K562 (cell line): Measurements from ENCODE around the gene USP6. TPM values are rescaled to one million over a fixed set of nuclear protein-coding genes. Genes with fewer than 3 reads are reported as not detected.

ENCODE experiments used
- ATAC-seq: fragments of 200-7000 bp; cut with Tn5 transposase; 3 replicates; pipeline ENCODE4 v1.9.1; 2020; ENCODE audit warnings: moderate library complexity
- BruUV-seq: library from RNA; stranded (reverse); fragments of 400-500 nt; replicated peaks from 2 replicates; lab custom pipeline; 2021; lab: Mats Ljungman, UMichigan
- CTCF ChIA-PET: fragments of 300-600 bp; formaldehyde crosslinking; extraction: SDS; loops from one replicate; lab custom pipeline; 2021; ENCODE audit warnings: low intra/inter-chr PET ratio; lab: Yijun Ruan, JAX
- POLR2A ChIA-PET: fragments of 300-600, 350-650 bp; sonication (Branson Sonifier 250); formaldehyde crosslinking; extraction: SDS; loops from one replicate; lab custom pipeline; 2021; ENCODE audit warnings: antibody characterized with exemption, inconsistent platforms; lab: Yijun Ruan, JAX
- DNase-seq, 4 experiments: peaks; one replicate each; pipeline versions ENCODE4 v3.0.0 to v3.0.0-alpha.2; 2011 to 2018; ENCODE audit warnings: low spot score in 3 of 4, mixed read lengths in 3 of 4; ENCODE audit errors: extremely low read depth in 1 of 4
- FAIRE-seq: peaks from 2 replicates; lab custom pipeline; 2011; peaks lifted over from hg19 to GRCh38; lab: Jason Lieb, UNC
- H2AFZ ChIP-seq: 2 replicates; pipeline ENCODE4 v1.6.0; 2011; ENCODE audit warnings: low read depth, low read length, control low read depth, inconsistent platforms
- H3K27ac ChIP-seq: fragments of 200-600 bp; 3 replicates; pipeline ENCODE4 v1.8.0; 2011; ENCODE audit warnings: low read depth, mild to moderate bottlenecking, control low read depth, inconsistent platforms, low read length, moderate library complexity, mixed read lengths; ENCODE audit errors: extremely low read depth
- H3K27me3 ChIP-seq, 2 experiments: fragments of 300-600 bp in 1 of 2; 2 replicates in 1 of 2; 3 replicates in 1 of 2; pipeline versions ENCODE4 v1.6.0 to v1.8.0; 2011; ENCODE audit warnings: inconsistent platforms in 2 of 2, low read length in 2 of 2, mild to moderate bottlenecking in 1 of 2, mixed read lengths in 1 of 2, moderate library complexity in 1 of 2; ENCODE audit not compliant: control insufficient read depth in 2 of 2, insufficient read depth in 2 of 2
- H3K36me3 ChIP-seq: fragments of 300-600 bp; 3 replicates; pipeline ENCODE4 v1.8.0; 2011; ENCODE audit warnings: mild to moderate bottlenecking, low read length, inconsistent platforms; ENCODE audit not compliant: control insufficient read depth, insufficient read depth
- H3K4me1 ChIP-seq, 2 experiments: fragments of 200-600 bp in 1 of 2; replicated peaks in 1 of 2; 2 replicates in 1 of 2; 3 replicates in 1 of 2; pipeline versions ENCODE4 v1.5.1 to v1.8.0; 2011; ENCODE audit warnings: inconsistent platforms in 2 of 2, low read length in 2 of 2, mild to moderate bottlenecking in 1 of 2, mixed read lengths in 1 of 2, moderate library complexity in 1 of 2; ENCODE audit not compliant: control insufficient read depth in 2 of 2, insufficient read depth in 2 of 2
- H3K4me2 ChIP-seq: 2 replicates; pipeline ENCODE4 v1.6.1; 2011; ENCODE audit warnings: low read length, control low read depth, inconsistent platforms, mixed read lengths; ENCODE audit not compliant: insufficient read depth
- H3K4me3 ChIP-seq: fragments of 200-600 bp; sonication (generic), shearing (Covaris generic); 2 replicates; pipeline ENCODE4 v1.5.1; 2016; ENCODE audit warnings: control low read depth, inconsistent platforms
- H3K79me2 ChIP-seq: fragments of 200-600 bp; 3 replicates; pipeline ENCODE4 v1.8.0; 2011; ENCODE audit warnings: low read length, inconsistent platforms; ENCODE audit not compliant: control insufficient read depth, insufficient read depth
- H3K9ac ChIP-seq, 2 experiments: 2 replicates each; pipeline versions ENCODE4 v1.6.0 to v1.6.1; 2011; ENCODE audit warnings: low read depth in 2 of 2, low read length in 2 of 2, control low read depth in 1 of 2, inconsistent platforms in 1 of 2, mild to moderate bottlenecking in 1 of 2, mixed read lengths in 1 of 2; ENCODE audit not compliant: insufficient read depth in 1 of 2
- H3K9me1 ChIP-seq: one replicate; pipeline ENCODE4 v1.6.0; 2011; ENCODE audit warnings: inconsistent platforms, mild to moderate bottlenecking, low read length, moderate library complexity; ENCODE audit not compliant: control insufficient read depth, insufficient read depth
- H3K9me3 ChIP-seq: replicated peaks from 2 replicates; pipeline ENCODE4 v1.5.1; 2011; ENCODE audit warnings: low read depth, low read length, inconsistent platforms; ENCODE audit not compliant: control insufficient read depth, insufficient read depth
- H4K20me1 ChIP-seq: replicated peaks from 2 replicates; pipeline ENCODE4 v1.6.1; 2011; ENCODE audit warnings: low read length, inconsistent platforms, mixed read lengths; ENCODE audit not compliant: control insufficient read depth, insufficient read depth
- HMG20B ChIP-seq: fragments of 250-450 bp; sonication (Bioruptor Pico); IDR thresholded peaks from 2 replicates; pipeline ENCODE4 v1.5.0; 2021; ENCODE audit warnings: mild to moderate bottlenecking
- ZNF274 ChIP-seq: IDR thresholded peaks from 2 replicates; pipeline ENCODE4 v1.6.1; 2011; ENCODE audit warnings: low read depth, mild to moderate bottlenecking, low read length, moderate library complexity, borderline replicate concordance
- ZNF75A ChIP-seq: fragments of 450-650 bp; formaldehyde crosslinking; IDR thresholded peaks from 2 replicates; pipeline ENCODE4 v1.4.0; 2020; ENCODE audit warnings: mild to moderate bottlenecking
- ZNF780A ChIP-seq: fragments of 250-450 bp; sonication (Bioruptor Pico); IDR thresholded peaks from 2 replicates; pipeline ENCODE4 v1.5.0; 2021; ENCODE audit warnings: mild to moderate bottlenecking
- WGBS: fragments of 100-300 bp; shearing (Covaris generic); methylation state at CpG from one replicate; pipeline ENCODE4 v1.1.6; 2016; ENCODE audit warnings: low coverage, mixed read lengths; ENCODE audit not compliant: insufficient coverage; ENCODE audit errors: missing lambda C conversion rate; 5-methylcytosine and 5-hydroxymethylcytosine counted together
- in situ Hi-C: fragments of 300-500 bp; cut with MboI; formaldehyde crosslinking; loops from 4 replicates; pipeline ENCODE4 v1.15.0; 2018; ENCODE audit warnings: inconsistent platforms, mixed read lengths
- intact Hi-C: fragments of 100-400 bp; cut with micrococcal nuclease; formaldehyde crosslinking; loops from 2 replicates; pipeline ENCODE4 v1.14.2; 2022
- polyA plus RNA-seq, 8 experiments: library from polyadenylated mRNA; depleted of rRNA in 4 of 8; stranded (reverse) in 5 of 8; unstranded in 3 of 8; fragments of >200 nt; fragmentation: Nextera tagmentation in 2 of 8; fragmentation: Illumina TruSeq in 1 of 8; extraction: Ambion mirVana in 2 of 8; extraction: Trizol in 1 of 8; gene quantifications; 2 replicates each; pipeline versions ENCODE4 v1.2.1 to v1.2.3, GENCODE V29; 2011 to 2014; ENCODE audit warnings: inconsistent platforms in 1 of 8, missing spikeins in 1 of 8
- total RNA-seq, 7 experiments: library from RNA; depleted of rRNA in 6 of 7; stranded (reverse); fragments of >200 nt in 6 of 7; fragmentation: Illumina TruSeq in 2 of 7; extraction: Trizol in 2 of 7; gene quantifications; 2 replicates each; pipeline versions ENCODE4 v1.2.1 to v1.2.3, GENCODE V29; 2011 to 2021; ENCODE audit warnings: low replicate concordance in 1 of 7

Gene USP6
- total and polyA plus RNA-seq, 9 of the 15 experiments (the other 6 are each of a cell fraction or from before 2014, with no cell fraction given): 0.01 to 0.09 (median 0.04) TPM; not detected in 4

GRCh38 chr17:5182597-5183409 is 67.0 kb downstream of the USP6 start:
- Histone ChIP-seq H2AFZ (no peak overlapping the region), H3K4me3 (no peak overlapping the region)
- CTCF ChIA-PET: no interaction called here
- TF ChIP-seq ZNF780A (CRISPR knock-in tag): no peak
- TF ChIP-seq ZNF75A: peak; percentile 89
- TF ChIP-seq, all 486 proteins: peak for 1
- Histone ChIP-seq H3K9me3 (peaks cover 27% of the 10 kb centered on the region), H3K27ac (no peak overlapping the region), H3K79me2 (no peaks in the 10 kb centered on the region), H3K4me2 (no peak overlapping the region), H3K27me3 (no peaks in the 10 kb centered on the region), H3K9me1 (no peaks in the 10 kb centered on the region), H4K20me1 (no peaks in the 10 kb centered on the region), H3K36me3 (no peaks in the 10 kb centered on the region), H3K9ac (no peak overlapping the region), H3K4me1 (no peaks in the 10 kb centered on the region)
- in situ Hi-C loops (no loop called here), intact Hi-C loops (loop anchor here (10.0 kb wide), 1 partner anchor 78 kb away; no protein-coding TSS in a partner anchor)
- 90% methylated on average over 4 of the region's 6 CpGs for WGBS
- ATAC-seq: no peak
- no peak for FAIRE-seq
- BruUV-seq: no TSS peak
- POLR2A ChIA-PET: interaction anchor here (0.5 kb wide), 1 partner anchor 82 kb away, joined by 3 read pairs; no protein-coding TSS in a partner anchor
- DNase-seq: no peak

DNA sequence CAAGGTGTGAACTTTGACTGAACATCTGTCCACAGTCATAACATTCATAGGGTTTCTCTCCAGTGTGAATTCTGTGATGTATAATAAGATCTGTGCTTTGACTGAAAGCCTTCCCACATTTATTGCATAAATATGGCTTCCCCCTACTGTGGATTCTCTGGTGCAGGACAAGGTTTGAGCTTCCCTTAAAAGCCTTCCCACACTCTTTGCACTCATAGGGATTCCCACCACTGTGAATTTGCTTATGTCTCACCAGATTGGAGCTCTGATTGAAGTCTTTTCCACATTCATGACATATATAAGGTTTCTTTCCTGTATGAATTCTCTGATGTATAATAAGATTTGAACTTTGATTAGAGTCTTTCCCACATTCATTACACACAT is 67.6 kb downstream of the USP6 start:
- Histone ChIP-seq H3K9me1 (no peaks in the 10 kb centered on the region), H3K4me3 (no peak overlapping the region), H2AFZ (no peak overlapping the region), H3K9ac (no peak overlapping the region), H3K4me2 (no peak overlapping the region), H3K9me3 (peaks cover 27% of the 10 kb centered on the region), H3K27ac (no peak overlapping the region), H3K4me1 (no peaks in the 10 kb centered on the region), H4K20me1 (no peaks in the 10 kb centered on the region), H3K27me3 (no peaks in the 10 kb centered on the region), H3K36me3 (no peaks in the 10 kb centered on the region), H3K79me2 (no peaks in the 10 kb centered on the region)
- ATAC-seq (no peak), FAIRE-seq (no peak), DNase-seq (no peak)
- TF ChIP-seq ZNF274 (peak; percentile 71; the same call in 1 of the 2 replicates), HMG20B (CRISPR knock-in tag) (no peak)
- POLR2A ChIA-PET: no interaction called here
- in situ Hi-C loops (no loop called here), intact Hi-C loops (loop anchor here (10.0 kb wide), 1 partner anchor 79 kb away; no protein-coding TSS in a partner anchor)
- no TSS peak for BruUV-seq
- CTCF ChIA-PET: no interaction called here
